ENCODE data around the gene ITCH. TPM values are rescaled to one million over a fixed set of nuclear protein-coding genes. Genes with fewer than 3 reads are reported as not detected.
A peak's percentile ranks its signal among the peaks of the same experiment; 100 is the strongest.
"Not testable (repeated sequence)": the region's sequence is repeated elsewhere in the genome, so short reads cannot be mapped to it uniquely, and the experiment has no call there.

The ITCH gene
- total RNA-seq, 1 donor from 2014 or later: 66.3 TPM

GRCh38 chr20:34431168-34431567 is 68.1 kb downstream of the ITCH start:
- intact Hi-C loops (cut with micrococcal nuclease): no loop called here
- ChIA-PET POLR2A (no interaction called here), CTCF (no interaction called here)
- H3K4me1 Mint-ChIP-seq: peaks cover 22% of the 10 kb centered on the region
- no peak for TF ChIP-seq CTCF (IDR thresholded peaks at IDR 0.05)
- DNase-seq (no peak), ATAC-seq (ENCODE audit: low read depth) (no peak)
- H3K27ac Mint-ChIP-seq: no peak overlapping the region
- H3K9me3 Mint-ChIP-seq: no peaks in the 10 kb centered on the region
- H3K36me3 Mint-ChIP-seq (ENCODE audit: low read depth): peaks cover 45% of the 10 kb centered on the region
- H3K27me3 Mint-ChIP-seq: no peaks in the 10 kb centered on the region
- H3K4me3 Mint-ChIP-seq: no peak overlapping the region

- intact Hi-C loops (cut with micrococcal nuclease); H3K4me3 Mint-ChIP-seq; ATAC-seq (ENCODE audit: low read depth); H3K27me3 Mint-ChIP-seq; DNase-seq; POLR2A ChIA-PET; CTCF ChIA-PET; H3K9me3 Mint-ChIP-seq; H3K27ac Mint-ChIP-seq: not testable (repeated sequence)
- H3K4me1 Mint-ChIP-seq: peaks cover 23% of the 10 kb centered on the region
- peaks cover 39% of the 10 kb centered on the region for H3K36me3 Mint-ChIP-seq (ENCODE audit: low read depth)
Observed at GRCh38 chr20:34432663-34433062, 69.6 kb downstream of the ITCH start.

- CTCF ChIA-PET: no interaction called here
Observed at GRCh38 chr20:34433391-34433790, 70.3 kb downstream of the ITCH start.

GRCh38 chr20:34435589-34435988 is 72.5 kb downstream of the ITCH start:
- no peaks in the 10 kb centered on the region for H3K27me3 Mint-ChIP-seq
- intact Hi-C loops (cut with micrococcal nuclease): no loop called here
- peaks cover 49% of the 10 kb centered on the region for H3K36me3 Mint-ChIP-seq (ENCODE audit: low read depth)
- CTCF ChIA-PET: no interaction called here
- peak; percentile 70 for ATAC-seq (ENCODE audit: low read depth)
- TF ChIP-seq CTCF (IDR thresholded peaks at IDR 0.05): no peak
- no peaks in the 10 kb centered on the region for H3K9me3 Mint-ChIP-seq
- H3K4me3 Mint-ChIP-seq: peak overlapping the region; percentile 13
- POLR2A ChIA-PET: no interaction called here
- H3K4me1 Mint-ChIP-seq: peaks cover 23% of the 10 kb centered on the region
- DNase-seq: no peak
- H3K27ac Mint-ChIP-seq: peak overlapping the region; percentile 1

More at GRCh38 chr20:34433391-34433790, 70.3 kb downstream of the ITCH start:
- ATAC-seq (ENCODE audit: low read depth): no peak
- Mint-ChIP-seq H3K9me3 (no peaks in the 10 kb centered on the region), H3K4me3 (no peak overlapping the region), H3K4me1 (peaks cover 23% of the 10 kb centered on the region), H3K27ac (no peak overlapping the region), H3K27me3 (no peaks in the 10 kb centered on the region), H3K36me3 (ENCODE audit: low read depth) (peaks cover 40% of the 10 kb centered on the region)
- intact Hi-C loops (cut with micrococcal nuclease): no loop called here
- TF ChIP-seq CTCF (IDR thresholded peaks at IDR 0.05): no peak
- POLR2A ChIA-PET: no interaction called here
- DNase-seq: no peak

GRCh38 chr20:34437330-34437986 is 74.4 kb downstream of the ITCH start:
- H3K36me3 Mint-ChIP-seq (ENCODE audit: low read depth): peaks cover 58% of the 10 kb centered on the region
- no peak overlapping the region for H3K27ac Mint-ChIP-seq
- no peak overlapping the region for H3K4me3 Mint-ChIP-seq

More at GRCh38 chr20:34437330-34437986, 74.4 kb downstream of the ITCH start:
- Mint-ChIP-seq H3K27me3 (no peaks in the 10 kb centered on the region), H3K9me3 (no peaks in the 10 kb centered on the region), H3K4me1 (peaks cover 23% of the 10 kb centered on the region)
- ChIA-PET CTCF (interaction anchor here (1.4 kb wide), 1 partner anchor 125 kb away, joined by 4 read pairs; no protein-coding TSS in a partner anchor), POLR2A (no interaction called here)
- DNase-seq (no peak), ATAC-seq (ENCODE audit: low read depth) (no peak)
- TF ChIP-seq CTCF (IDR thresholded peaks at IDR 0.05): no peak
- intact Hi-C loops (cut with micrococcal nuclease): no loop called here
